Measurements from ENCODE around the gene CD40LG. TPM values are rescaled to one million over a fixed set of nuclear protein-coding genes. Genes with fewer than 3 reads are reported as not detected.

CD40LG gene
- polyA plus RNA-seq, 1 experiment: not detected

- ChIA-PET POLR2A (no interaction called here), CTCF (no interaction called here)
- Histone ChIP-seq H3K36me3 (ENCODE audit: control insufficient read depth, insufficient read depth, low read length) (no peaks in the 10 kb centered on the region), H3K4me3 (ENCODE audit: low read depth, low read length) (no peak overlapping the region), H3K27me3 (ENCODE audit: control insufficient read depth, insufficient read depth, low read length) (no peaks in the 10 kb centered on the region)
- DNase-seq (ENCODE audit: low read depth): no peak
- TF ChIP-seq CTCF (IDR thresholded peaks at IDR 0.05; ENCODE audit: insufficient read depth, low read depth, low read length): no peak
Measured at GRCh38 chrX:136658151-136658550, 10.2 kb downstream of the CD40LG start.

GRCh38 chrX:136659174-136659573 lies 11.2 kb downstream of the CD40LG start:
- DNase-seq (ENCODE audit: low read depth): no peak
- Histone ChIP-seq H3K4me3 (ENCODE audit: low read depth, low read length) (no peak overlapping the region), H3K27me3 (ENCODE audit: control insufficient read depth, insufficient read depth, low read length) (no peaks in the 10 kb centered on the region), H3K36me3 (ENCODE audit: control insufficient read depth, insufficient read depth, low read length) (no peaks in the 10 kb centered on the region)
- TF ChIP-seq CTCF (IDR thresholded peaks at IDR 0.05; ENCODE audit: insufficient read depth, low read depth, low read length): no peak
- CTCF ChIA-PET: no interaction called here
- POLR2A ChIA-PET: no interaction called here

GRCh38 chrX:136660896-136661295 lies 12.9 kb downstream of the CD40LG start:
- H3K27me3 ChIP-seq (ENCODE audit: control insufficient read depth, insufficient read depth, low read length): no peaks in the 10 kb centered on the region
- CTCF ChIA-PET: no interaction called here
- no peak overlapping the region for H3K4me3 ChIP-seq (ENCODE audit: low read depth, low read length)
- POLR2A ChIA-PET: no interaction called here
- H3K36me3 ChIP-seq (ENCODE audit: control insufficient read depth, insufficient read depth, low read length): no peaks in the 10 kb centered on the region
- no peak for DNase-seq (ENCODE audit: low read depth)
- TF ChIP-seq CTCF (IDR thresholded peaks at IDR 0.05; ENCODE audit: insufficient read depth, low read depth, low read length): no peak

GRCh38 chrX:136662104-136662503 lies 14.1 kb downstream of the CD40LG start:
- ChIA-PET POLR2A (no interaction called here), CTCF (no interaction called here)
- DNase-seq (ENCODE audit: low read depth): no peak

GRCh38 chrX:136662976-136663375 lies 15.0 kb downstream of the CD40LG start:
- no peak for DNase-seq (ENCODE audit: low read depth)
- no peak for TF ChIP-seq CTCF (IDR thresholded peaks at IDR 0.05; ENCODE audit: insufficient read depth, low read depth, low read length)
- ChIA-PET CTCF (no interaction called here), POLR2A (no interaction called here)
- H3K4me3 ChIP-seq (ENCODE audit: low read depth, low read length): no peak overlapping the region
- no peaks in the 10 kb centered on the region for H3K27me3 ChIP-seq (ENCODE audit: control insufficient read depth, insufficient read depth, low read length)
- H3K36me3 ChIP-seq (ENCODE audit: control insufficient read depth, insufficient read depth, low read length): no peaks in the 10 kb centered on the region

More at GRCh38 chrX:136662104-136662503, 14.1 kb downstream of the CD40LG start:
- no peak for TF ChIP-seq CTCF (IDR thresholded peaks at IDR 0.05; ENCODE audit: insufficient read depth, low read depth, low read length)
- Histone ChIP-seq H3K4me3 (ENCODE audit: low read depth, low read length) (no peak overlapping the region), H3K36me3 (ENCODE audit: control insufficient read depth, insufficient read depth, low read length) (no peaks in the 10 kb centered on the region), H3K27me3 (ENCODE audit: control insufficient read depth, insufficient read depth, low read length) (no peaks in the 10 kb centered on the region)

All from BJ (cell line).